GM21390 (cell line): ENCODE measurements around the gene STUM.
"Not testable (repeated sequence)": the region's sequence is repeated elsewhere in the genome, so short reads cannot be mapped to it uniquely, and the experiment has no call there.

Experiments
- ATAC-seq: cut with Tn5 transposase; IDR thresholded peaks from one replicate; pipeline ENCODE4 v1.9.1; 2021; ENCODE audit not compliant: unreplicated experiment

Gene STUM

DNA sequence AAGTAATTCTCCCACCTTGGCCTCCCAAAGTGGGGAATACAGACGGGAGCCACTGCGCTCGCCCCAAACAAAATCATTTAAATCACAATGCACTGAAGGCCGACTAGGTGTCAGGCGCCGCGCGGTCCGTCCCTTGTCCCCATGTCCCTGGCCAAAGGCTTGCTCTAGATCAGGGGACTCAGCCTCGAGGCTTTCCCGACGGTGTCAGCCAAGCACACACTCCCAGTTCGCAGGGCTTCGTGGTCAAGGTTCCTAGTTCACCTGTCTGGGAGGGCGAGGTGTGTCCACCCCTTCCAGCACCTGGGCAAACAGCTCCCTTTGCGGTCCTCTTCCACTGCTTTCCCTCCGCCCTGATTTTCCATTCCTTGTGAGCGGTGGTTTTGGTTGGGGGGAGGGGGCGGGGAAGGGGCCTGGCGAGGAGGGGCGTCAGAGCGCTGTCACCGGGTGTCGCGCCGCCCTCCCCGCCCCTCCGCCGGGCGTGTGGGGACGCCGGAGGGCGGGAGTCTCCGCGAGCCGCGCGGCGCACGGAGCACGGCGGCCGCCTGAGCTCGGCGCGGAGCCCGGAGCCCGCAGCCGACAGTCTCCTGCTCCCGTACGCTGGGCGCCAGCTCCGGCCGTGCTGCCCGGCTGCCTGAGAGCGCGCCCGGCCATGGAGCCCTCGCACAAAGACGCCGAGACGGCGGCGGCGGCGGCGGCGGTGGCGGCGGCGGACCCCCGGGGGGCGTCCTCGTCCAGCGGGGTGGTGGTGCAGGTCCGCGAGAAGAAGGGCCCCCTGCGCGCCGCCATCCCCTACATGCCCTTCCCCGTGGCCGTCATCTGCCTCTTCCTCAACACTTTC, at the start of gene STUM:
TSS of gene STUM (plus strand) at position 509 of the 838 bp plus-strand sequence. CDS start at position 650, 141 bp downstream.
- no peak for ATAC-seq

DNA sequence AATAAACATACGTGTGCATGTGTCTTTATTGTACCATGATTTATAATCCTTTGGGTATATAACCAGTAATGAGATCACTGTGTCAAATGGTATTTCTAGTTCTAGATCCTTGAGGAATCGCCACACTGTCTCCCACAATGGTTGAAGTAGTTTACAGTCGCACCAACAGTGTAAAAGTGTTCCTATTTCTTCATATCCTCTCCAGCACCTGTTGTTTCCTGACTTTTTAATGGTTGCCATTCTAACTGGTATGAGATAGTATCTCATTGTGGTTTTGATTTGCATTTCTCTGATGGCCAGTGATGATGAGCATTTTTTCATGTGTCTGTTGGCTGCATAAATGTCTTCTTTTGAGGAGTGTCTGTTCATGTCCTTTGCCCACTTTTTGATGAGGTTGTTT, 48.9 kb upstream of the STUM start:
- ATAC-seq: not testable (repeated sequence)

DNA sequence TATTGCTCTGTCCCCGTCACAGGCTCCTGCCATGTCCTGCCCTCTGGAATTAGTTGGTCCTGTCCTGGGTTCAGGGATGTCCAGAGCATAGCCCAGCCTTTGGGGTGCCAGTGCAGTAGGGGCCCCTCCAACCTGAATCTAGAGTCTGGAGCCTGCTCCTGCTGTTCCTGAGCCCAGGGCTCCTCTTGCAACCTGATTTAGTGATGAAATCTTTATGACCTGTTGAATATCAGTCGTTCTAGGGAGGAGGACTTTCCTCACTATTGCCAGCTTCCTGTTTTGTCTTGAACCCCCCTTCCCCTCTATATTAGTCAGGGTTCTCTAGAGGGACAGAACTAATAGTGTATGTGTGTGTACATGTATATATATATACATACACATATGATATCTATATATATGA, 42.5 kb upstream of the STUM start:
- ATAC-seq: no peak

- no peak for ATAC-seq
Observed at GRCh38 chr1:226506921-226507320, 41.6 kb upstream of the STUM start.

GRCh38 chr1:226510453-226510852, 38.1 kb upstream of the STUM start:
- no peak for ATAC-seq

- no peak for ATAC-seq
Observed at GRCh38 chr1:226511296-226511695, 37.3 kb upstream of the STUM start.

- ATAC-seq: no peak
Observed at GRCh38 chr1:226512076-226512728, 36.4 kb upstream of the STUM start.

GRCh38 chr1:226518375-226518774, 30.2 kb upstream of the STUM start:
- no peak for ATAC-seq

DNA sequence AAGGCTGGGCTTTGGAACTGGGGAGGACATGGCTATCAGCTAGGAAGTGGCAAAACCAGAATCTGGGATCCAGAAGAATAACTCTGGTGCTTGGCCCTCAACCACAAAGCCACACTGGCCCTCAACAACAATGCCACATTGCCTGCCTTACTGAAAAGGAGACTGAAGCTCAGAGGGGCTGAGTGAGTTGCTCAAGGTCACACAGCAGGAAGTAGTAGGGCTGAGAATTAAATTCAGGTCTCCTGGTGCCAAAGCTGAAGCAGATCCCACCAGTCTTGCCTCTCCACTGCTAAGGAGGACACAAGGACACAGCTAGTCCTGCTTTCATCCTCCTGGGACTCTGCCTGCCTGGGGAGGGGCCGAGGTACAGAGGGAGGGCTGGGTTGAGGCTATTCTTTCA, 29.4 kb upstream of the STUM start:
- ATAC-seq: no peak

DNA sequence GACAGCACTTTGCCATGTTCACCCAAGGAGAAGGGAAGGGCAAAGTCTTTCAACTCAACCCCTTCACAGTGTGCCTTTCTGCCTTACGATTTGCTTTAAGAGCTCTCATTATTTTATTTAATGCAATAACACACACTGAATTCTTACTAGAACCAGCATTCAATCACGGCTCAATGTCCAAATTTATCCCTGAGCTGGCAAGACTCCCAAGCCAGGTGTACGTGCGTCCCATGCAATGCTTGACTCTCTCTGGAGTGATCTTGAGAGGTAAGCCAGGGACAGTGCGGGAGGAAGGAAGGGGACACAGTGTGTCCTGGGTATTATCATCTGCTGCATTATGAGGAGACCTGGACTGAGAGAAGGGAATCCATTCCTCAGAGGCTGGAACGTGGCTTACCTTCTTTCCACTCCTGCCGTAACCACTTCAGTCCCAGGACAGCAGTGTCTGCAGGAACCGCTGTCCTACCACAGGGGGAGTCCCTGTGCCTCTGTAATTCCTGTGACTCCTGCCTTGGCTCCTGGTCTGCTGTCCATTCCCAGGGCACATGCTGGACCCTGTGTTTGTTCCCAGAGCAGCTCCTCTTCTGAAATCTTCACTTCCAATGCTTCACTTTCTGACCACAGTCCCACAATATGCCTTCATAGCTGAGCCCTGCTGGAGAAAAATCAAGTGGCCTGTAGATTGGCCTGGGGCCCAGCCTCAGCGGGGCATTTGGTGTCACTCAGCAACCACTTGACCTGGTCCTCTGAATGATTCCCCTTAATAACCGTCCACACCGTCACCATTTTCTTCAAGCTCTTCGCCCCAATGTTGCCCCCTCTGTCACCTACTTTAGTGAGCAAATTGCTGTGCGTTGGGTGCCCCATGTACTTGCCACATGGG, 28.6 kb upstream of the STUM start:
- ATAC-seq: no peak

GRCh38 chr1:226520640-226521355, 27.8 kb upstream of the STUM start:
- no peak for ATAC-seq

- no peak for ATAC-seq
Observed at GRCh38 chr1:226523646-226524406, 24.7 kb upstream of the STUM start.

GRCh38 chr1:226524547-226524946, 24.0 kb upstream of the STUM start:
- no peak for ATAC-seq

GRCh38 chr1:226525750-226526149, 22.8 kb upstream of the STUM start:
- no peak for ATAC-seq

DNA sequence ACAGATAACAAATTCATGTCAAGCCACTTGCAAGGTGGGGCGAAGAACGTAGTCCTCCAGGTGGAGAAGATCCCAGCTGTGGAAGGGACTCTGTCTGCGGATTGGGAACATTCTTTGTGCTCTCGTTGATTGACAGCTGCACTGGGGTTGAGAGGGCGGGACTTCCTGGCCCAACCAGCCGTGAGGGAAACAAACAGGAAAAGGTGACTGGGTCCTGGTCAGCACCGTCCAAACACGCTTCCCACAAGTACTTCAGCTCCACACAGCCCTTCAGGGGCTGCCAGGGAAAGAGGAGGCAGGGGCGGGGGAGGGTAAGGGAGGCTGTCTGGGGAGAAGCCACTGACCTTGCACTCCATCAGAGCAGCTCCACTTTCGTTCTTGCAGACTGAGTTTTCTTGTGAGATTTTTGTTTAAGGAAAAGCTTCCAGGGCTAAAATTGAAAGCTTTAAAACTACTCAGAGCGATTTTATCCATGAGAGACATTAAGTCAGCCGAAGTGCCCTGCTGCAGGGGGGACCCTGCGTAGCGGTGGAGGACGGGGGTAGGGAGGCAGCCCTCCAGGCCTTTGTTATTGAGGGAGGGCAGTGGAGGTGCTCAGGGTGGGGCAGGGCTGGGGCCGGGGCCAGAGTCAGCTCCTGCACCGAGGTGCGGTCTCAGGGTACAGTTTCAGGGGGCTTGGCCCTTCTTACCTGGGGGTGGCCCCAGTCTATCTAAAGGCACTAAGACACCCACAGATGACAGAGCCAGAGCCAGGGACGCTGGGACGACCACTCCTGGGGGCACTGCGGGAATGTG, 21.6 kb upstream of the STUM start:
- no peak for ATAC-seq

- ATAC-seq: no peak
Observed at GRCh38 chr1:226529891-226530290, 18.7 kb upstream of the STUM start.

DNA sequence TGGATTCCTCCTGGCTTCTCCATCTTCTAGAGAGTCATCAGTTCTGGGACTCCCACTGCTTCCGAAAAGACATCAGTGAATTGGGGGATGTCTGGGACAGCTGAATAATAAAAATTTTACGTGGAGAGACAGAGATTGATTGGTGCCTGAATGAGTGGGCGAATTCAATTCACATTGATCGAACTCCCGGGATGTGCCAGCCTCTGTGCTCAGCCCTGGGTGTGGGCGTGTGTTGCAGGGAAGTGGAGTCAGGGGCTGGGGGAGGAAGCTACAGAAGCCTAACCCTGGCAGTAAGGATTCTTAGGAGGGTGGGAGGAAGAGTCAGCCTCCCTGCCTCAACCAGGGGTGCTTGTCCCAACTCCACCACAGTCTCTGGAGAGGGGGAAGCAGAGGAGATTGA, 18.0 kb upstream of the STUM start:
- no peak for ATAC-seq

- ATAC-seq: no peak
Observed at GRCh38 chr1:226531360-226532093, 17.0 kb upstream of the STUM start.

DNA sequence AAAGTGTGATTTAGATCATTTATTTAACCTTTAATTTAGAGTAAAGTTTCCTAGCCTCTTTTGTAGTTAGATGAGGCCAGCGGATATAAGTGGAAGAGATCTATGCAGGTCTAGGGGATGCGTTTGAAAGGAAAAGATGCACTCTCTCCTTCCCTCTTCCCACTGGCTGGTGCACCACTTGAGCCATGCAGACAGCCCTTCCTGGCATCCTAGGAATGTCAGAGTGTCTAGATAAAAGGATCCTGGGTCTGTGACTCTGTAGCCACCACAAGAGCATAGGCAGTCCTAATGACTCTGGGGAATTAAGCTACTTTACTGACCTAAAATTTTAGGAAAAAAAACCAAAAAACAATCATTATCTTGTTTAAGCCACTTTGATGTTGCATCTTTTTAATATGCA, 16.0 kb upstream of the STUM start:
- no peak for ATAC-seq
